ENCODE results near the gene NPLOC4. TPM values are rescaled to one million over a fixed set of nuclear protein-coding genes. Genes with fewer than 3 reads are reported as not detected.
A peak's percentile ranks its signal among the peaks of the same experiment; 100 is the strongest.

The NPLOC4 gene
- total and polyA plus RNA-seq, 2 of the 13 experiments (the other 11 are each of a cell fraction or from before 2014, with no cell fraction given): 57.0 to 97.0 TPM

DNA sequence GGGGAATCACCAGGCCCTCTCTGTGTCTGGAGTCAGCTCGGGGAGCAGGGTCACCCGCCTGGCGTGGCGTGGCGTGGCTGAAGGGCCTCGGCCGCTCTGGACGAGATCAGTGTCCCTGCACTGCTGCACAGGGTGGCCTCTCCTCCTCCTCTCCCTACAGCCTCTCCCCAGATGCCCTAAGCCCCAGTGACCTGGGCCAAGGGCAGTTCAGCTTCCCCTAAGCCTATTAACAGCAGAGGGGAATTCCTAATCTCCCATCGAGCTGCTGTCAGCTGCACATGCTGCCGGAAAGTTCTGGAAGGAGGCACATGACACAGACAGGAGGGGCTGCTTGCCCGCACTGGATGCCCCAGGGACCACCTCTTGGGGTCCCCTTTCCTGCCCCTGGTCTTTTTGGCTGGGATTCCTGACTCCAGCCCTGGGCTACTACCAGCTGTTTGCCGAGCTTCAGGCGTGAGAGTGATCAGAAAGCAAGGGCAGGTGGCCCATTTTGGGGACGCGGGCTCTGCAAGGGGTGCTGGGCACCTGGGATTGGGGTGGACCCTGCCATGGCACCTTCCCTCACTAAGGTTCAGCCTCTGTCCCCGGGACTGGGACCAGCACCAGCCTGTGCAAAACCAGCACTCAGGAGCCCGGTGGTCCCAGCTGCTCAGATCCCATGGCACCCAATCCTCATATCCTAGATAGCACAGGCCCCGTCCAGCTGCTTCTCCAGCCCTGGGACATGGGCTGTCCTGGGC lies 18.6 kb upstream of the NPLOC4 start (continued):
- TF ChIP-seq HDAC1 (CRISPR knock-in tag; IDR thresholded peaks at IDR 0.05) (0 out of 2 replicates have a peak, but pooled peaks have one; percentile 28), HOXA3 (CRISPR knock-in tag; IDR thresholded peaks at IDR 0.05) (peak; percentile 51; the same call in 1 of the 2 replicates), ELF1 (CRISPR knock-in tag; IDR thresholded peaks at IDR 0.05) (0 out of 2 replicates have a peak, but pooled peaks have one; percentile 10), ZNF772 (CRISPR knock-in tag; IDR thresholded peaks at IDR 0.05) (0 out of 2 replicates have a peak, but pooled peaks have one; percentile 14), PHF20 (CRISPR knock-in tag; IDR thresholded peaks at IDR 0.05) (0 out of 2 replicates have a peak, but pooled peaks have one; percentile 9), NFKBIZ (CRISPR knock-in tag; IDR thresholded peaks at IDR 0.05) (no peak), AKAP8 (CRISPR knock-in tag; IDR thresholded peaks at IDR 0.05) (no peak), ZNF703 (CRISPR knock-in tag; IDR thresholded peaks at IDR 0.05; ENCODE audit: borderline replicate concordance) (no peak), ZBTB7A (CRISPR knock-in tag; IDR thresholded peaks at IDR 0.05) (peak; percentile 37; the same call in 1 of the 2 replicates), RBAK (CRISPR knock-in tag; IDR thresholded peaks at IDR 0.05) (no peak), STAG1 (CRISPR knock-in tag; IDR thresholded peaks at IDR 0.05) (no peak), ATF1 (CRISPR knock-in tag; IDR thresholded peaks at IDR 0.05) (no peak)
- TF ChIP-seq, protein P1, sequence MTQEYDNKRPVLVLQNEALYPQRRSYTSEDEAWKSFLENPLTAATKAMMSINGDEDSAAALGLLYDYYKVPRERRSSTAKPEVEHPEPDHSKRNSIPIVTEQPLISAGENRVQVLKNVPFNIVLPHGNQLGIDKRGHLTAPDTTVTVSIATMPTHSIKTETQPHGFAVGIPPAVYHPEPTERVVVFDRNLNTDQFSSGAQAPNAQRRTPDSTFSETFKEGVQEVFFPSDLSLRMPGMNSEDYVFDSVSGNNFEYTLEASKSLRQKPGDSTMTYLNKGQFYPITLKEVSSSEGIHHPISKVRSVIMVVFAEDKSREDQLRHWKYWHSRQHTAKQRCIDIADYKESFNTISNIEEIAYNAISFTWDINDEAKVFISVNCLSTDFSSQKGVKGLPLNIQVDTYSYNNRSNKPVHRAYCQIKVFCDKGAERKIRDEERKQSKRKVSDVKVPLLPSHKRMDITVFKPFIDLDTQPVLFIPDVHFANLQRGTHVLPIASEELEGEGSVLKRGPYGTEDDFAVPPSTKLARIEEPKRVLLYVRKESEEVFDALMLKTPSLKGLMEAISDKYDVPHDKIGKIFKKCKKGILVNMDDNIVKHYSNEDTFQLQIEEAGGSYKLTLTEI (CRISPR knock-in tag; conservative IDR thresholded peaks at IDR 0.05): no peak
- TF ChIP-seq, protein P2, sequence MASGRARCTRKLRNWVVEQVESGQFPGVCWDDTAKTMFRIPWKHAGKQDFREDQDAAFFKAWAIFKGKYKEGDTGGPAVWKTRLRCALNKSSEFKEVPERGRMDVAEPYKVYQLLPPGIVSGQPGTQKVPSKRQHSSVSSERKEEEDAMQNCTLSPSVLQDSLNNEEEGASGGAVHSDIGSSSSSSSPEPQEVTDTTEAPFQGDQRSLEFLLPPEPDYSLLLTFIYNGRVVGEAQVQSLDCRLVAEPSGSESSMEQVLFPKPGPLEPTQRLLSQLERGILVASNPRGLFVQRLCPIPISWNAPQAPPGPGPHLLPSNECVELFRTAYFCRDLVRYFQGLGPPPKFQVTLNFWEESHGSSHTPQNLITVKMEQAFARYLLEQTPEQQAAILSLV (CRISPR knock-in tag; IDR thresholded peaks at IDR 0.05; ENCODE audit: borderline replicate concordance): peak; percentile 66; the same call in 1 of the 2 replicates
- TF ChIP-seq, protein P3, sequence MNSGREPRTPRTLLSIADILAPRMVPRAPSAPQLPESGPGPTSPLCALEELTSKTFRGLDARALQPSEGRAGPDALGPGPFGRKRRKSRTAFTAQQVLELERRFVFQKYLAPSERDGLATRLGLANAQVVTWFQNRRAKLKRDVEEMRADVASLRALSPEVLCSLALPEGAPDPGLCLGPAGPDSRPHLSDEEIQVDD (CRISPR knock-in tag; IDR thresholded peaks at IDR 0.05; ENCODE audit: borderline replicate concordance): no peak
- TF ChIP-seq, protein P4, sequence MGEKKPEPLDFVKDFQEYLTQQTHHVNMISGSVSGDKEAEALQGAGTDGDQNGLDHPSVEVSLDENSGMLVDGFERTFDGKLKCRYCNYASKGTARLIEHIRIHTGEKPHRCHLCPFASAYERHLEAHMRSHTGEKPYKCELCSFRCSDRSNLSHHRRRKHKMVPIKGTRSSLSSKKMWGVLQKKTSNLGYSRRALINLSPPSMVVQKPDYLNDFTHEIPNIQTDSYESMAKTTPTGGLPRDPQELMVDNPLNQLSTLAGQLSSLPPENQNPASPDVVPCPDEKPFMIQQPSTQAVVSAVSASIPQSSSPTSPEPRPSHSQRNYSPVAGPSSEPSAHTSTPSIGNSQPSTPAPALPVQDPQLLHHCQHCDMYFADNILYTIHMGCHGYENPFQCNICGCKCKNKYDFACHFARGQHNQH (CRISPR knock-in tag; IDR thresholded peaks at IDR 0.05): peak; percentile 53; the same call in 1 of the 2 replicates
- TF ChIP-seq, protein P5, sequence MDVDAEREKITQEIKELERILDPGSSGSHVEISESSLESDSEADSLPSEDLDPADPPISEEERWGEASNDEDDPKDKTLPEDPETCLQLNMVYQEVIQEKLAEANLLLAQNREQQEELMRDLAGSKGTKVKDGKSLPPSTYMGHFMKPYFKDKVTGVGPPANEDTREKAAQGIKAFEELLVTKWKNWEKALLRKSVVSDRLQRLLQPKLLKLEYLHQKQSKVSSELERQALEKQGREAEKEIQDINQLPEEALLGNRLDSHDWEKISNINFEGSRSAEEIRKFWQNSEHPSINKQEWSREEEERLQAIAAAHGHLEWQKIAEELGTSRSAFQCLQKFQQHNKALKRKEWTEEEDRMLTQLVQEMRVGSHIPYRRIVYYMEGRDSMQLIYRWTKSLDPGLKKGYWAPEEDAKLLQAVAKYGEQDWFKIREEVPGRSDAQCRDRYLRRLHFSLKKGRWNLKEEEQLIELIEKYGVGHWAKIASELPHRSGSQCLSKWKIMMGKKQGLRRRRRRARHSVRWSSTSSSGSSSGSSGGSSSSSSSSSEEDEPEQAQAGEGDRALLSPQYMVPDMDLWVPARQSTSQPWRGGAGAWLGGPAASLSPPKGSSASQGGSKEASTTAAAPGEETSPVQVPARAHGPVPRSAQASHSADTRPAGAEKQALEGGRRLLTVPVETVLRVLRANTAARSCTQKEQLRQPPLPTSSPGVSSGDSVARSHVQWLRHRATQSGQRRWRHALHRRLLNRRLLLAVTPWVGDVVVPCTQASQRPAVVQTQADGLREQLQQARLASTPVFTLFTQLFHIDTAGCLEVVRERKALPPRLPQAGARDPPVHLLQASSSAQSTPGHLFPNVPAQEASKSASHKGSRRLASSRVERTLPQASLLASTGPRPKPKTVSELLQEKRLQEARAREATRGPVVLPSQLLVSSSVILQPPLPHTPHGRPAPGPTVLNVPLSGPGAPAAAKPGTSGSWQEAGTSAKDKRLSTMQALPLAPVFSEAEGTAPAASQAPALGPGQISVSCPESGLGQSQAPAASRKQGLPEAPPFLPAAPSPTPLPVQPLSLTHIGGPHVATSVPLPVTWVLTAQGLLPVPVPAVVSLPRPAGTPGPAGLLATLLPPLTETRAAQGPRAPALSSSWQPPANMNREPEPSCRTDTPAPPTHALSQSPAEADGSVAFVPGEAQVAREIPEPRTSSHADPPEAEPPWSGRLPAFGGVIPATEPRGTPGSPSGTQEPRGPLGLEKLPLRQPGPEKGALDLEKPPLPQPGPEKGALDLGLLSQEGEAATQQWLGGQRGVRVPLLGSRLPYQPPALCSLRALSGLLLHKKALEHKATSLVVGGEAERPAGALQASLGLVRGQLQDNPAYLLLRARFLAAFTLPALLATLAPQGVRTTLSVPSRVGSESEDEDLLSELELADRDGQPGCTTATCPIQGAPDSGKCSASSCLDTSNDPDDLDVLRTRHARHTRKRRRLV (CRISPR knock-in tag; IDR thresholded peaks at IDR 0.05): no peak
- TF ChIP-seq, protein P6, sequence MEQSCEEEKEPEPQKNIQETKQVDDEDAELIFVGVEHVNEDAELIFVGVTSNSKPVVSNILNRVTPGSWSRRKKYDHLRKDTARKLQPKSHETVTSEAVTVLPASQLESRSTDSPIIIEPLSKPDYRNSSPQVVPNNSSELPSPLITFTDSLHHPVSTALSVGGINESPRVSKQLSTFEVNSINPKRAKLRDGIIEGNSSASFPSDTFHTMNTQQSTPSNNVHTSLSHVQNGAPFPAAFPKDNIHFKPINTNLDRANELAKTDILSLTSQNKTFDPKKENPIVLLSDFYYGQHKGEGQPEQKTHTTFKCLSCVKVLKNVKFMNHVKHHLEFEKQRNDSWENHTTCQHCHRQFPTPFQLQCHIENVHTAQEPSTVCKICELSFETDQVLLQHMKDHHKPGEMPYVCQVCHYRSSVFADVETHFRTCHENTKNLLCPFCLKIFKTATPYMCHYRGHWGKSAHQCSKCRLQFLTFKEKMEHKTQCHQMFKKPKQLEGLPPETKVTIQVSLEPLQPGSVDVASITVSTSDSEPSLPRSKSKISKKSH (CRISPR knock-in tag; IDR thresholded peaks at IDR 0.05; ENCODE audit: borderline replicate concordance): no peak; the same call in 1 of the 2 replicates

Measured in HepG2 (cell line).